ENCODE data around the gene SPOCK2. TPM values are rescaled to one million over a fixed set of nuclear protein-coding genes. Genes with fewer than 3 reads are reported as not detected.
"Not testable (repeated sequence)": the region's sequence is repeated elsewhere in the genome, so short reads cannot be mapped to it uniquely, and the experiment has no call there.

SPOCK2 gene
- total RNA-seq, 1 donor = 488 TPM

DNA sequence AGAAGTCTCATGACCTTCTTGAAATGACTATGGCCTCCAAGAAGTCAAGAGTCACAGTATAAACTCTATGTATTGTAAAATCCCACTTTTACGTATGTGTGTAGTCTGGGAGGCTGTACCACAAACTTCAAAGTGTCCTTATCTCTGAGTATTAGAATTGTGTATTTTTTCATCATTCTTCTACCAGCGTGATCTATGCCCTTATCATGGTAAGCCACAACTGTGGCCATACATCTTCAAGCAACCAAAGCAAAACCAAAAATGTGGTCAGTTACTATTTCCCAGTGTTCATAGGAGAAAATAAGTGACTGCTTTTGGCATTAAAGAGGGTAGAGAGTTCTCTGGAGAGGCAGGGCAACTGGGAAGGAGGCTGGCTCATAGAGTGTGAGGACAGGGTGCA lies 42.8 kb downstream of the SPOCK2 start:
- H3K4me1 ChIP-seq (ENCODE audit: insufficient read depth, low read length) = no peaks in the 10 kb centered on the region
- no peak overlapping the region for H3K4me3 ChIP-seq (ENCODE audit: low read length)
- no peaks in the 10 kb centered on the region for H3K27me3 ChIP-seq (ENCODE audit: insufficient read depth, low read length)

GRCh38 chr10:72044417-72045041 lies 43.8 kb downstream of the SPOCK2 start:
- Histone ChIP-seq H3K27me3 (ENCODE audit: insufficient read depth, low read length) (no peaks in the 10 kb centered on the region), H3K4me1 (ENCODE audit: insufficient read depth, low read length) (no peaks in the 10 kb centered on the region), H3K4me3 (ENCODE audit: low read length) (no peak overlapping the region), H3K9me3 (ENCODE audit: low read depth, low read length) (no peaks in the 10 kb centered on the region)

More for the DNA sequence above, 42.8 kb downstream of the SPOCK2 start:
- no peaks in the 10 kb centered on the region for H3K9me3 ChIP-seq (ENCODE audit: low read depth, low read length)

DNA sequence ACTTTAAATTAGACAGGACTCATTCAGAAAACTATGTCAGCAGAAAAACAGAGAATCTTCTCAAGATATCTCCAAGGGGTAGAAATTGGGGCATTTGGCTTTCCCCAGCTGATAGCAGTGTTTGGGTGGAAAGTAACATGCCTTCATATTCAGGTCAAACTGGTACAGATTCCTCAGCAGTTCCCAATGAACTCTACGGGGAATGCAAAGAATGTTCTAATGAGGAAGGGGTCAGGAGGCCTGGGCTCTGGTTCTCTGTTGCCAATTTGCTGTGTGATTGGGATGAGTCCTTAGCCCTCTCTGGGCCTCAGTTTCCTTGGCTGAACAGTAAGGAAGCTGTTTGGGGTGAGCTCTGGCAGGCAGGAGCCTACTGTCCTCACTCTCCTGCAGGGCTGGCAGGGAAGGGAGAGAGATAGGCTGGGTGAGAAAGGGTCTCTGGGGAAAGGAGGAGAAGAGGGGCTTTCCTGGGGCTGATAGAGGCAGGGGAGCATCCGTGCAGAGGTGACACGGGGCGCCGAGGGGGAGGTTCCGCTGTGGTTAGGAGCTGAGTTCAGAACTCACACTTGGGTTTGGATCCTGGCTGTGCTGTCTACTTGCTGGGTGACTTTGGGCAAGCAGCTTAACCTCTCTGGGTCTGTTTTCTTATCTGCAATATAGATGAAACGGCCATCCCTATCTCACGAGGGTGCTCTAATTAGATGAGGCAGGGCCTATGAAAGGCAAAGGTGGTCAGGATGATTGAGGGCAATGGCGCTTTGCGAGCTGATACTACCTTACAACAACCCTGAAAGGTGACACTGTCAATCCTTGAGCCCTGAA lies 45.1 kb downstream of the SPOCK2 start:
- Histone ChIP-seq H3K27me3 (ENCODE audit: insufficient read depth, low read length) (no peaks in the 10 kb centered on the region), H3K9me3 (ENCODE audit: low read depth, low read length) (no peaks in the 10 kb centered on the region), H3K4me1 (ENCODE audit: insufficient read depth, low read length) (no peaks in the 10 kb centered on the region), H3K4me3 (ENCODE audit: low read length) (no peak overlapping the region)

GRCh38 chr10:72041491-72041890 lies 46.9 kb downstream of the SPOCK2 start:
- H3K4me3 ChIP-seq (ENCODE audit: low read length) = no peak overlapping the region
- H3K27me3 ChIP-seq (ENCODE audit: insufficient read depth, low read length) = no peaks in the 10 kb centered on the region
- no peaks in the 10 kb centered on the region for H3K9me3 ChIP-seq (ENCODE audit: low read depth, low read length)
- no peaks in the 10 kb centered on the region for H3K4me1 ChIP-seq (ENCODE audit: insufficient read depth, low read length)

- H3K4me1 ChIP-seq (ENCODE audit: insufficient read depth, low read length) = no peaks in the 10 kb centered on the region
- no peak overlapping the region for H3K4me3 ChIP-seq (ENCODE audit: low read length)
- no peaks in the 10 kb centered on the region for H3K27me3 ChIP-seq (ENCODE audit: insufficient read depth, low read length)
- no peaks in the 10 kb centered on the region for H3K9me3 ChIP-seq (ENCODE audit: low read depth, low read length)
Measured at GRCh38 chr10:72039377-72039776, 49.0 kb downstream of the SPOCK2 start.

DNA sequence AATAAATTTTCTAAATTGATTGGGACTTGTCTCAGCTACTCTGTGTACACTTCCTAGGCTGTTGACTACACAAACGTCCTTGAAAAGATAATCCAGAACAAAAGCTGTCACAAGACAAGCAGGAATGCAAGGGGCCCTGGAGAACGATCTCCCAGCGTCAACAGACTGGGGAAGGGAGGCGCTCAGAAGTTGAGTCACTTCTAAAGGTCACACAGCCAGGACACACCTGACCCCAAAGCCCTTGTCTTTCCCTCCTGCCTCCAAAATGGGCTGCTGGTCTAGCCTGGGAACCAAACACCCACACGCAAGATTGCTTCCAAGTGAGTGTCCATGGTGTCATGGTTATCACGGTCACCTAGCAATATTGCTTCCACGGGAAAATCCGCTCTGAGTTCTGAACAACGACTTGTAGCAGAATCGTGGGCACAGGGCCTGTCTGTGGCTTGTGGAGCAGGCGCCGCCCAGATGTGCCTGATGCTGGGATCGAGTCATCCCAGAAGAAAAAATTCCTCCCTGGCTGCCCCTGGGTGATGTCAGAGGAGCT lies 49.8 kb downstream of the SPOCK2 start:
- no peaks in the 10 kb centered on the region for H3K9me3 ChIP-seq (ENCODE audit: low read depth, low read length)
- no peaks in the 10 kb centered on the region for H3K4me1 ChIP-seq (ENCODE audit: insufficient read depth, low read length)
- H3K4me3 ChIP-seq (ENCODE audit: low read length) = no peak overlapping the region
- H3K27me3 ChIP-seq (ENCODE audit: insufficient read depth, low read length) = no peaks in the 10 kb centered on the region

GRCh38 chr10:72037811-72038210 lies 50.5 kb downstream of the SPOCK2 start:
- Histone ChIP-seq H3K9me3 (ENCODE audit: low read depth, low read length) (no peaks in the 10 kb centered on the region), H3K4me3 (ENCODE audit: low read length) (no peak overlapping the region), H3K4me1 (ENCODE audit: insufficient read depth, low read length) (no peaks in the 10 kb centered on the region), H3K27me3 (ENCODE audit: insufficient read depth, low read length) (no peaks in the 10 kb centered on the region)

- Histone ChIP-seq H3K4me3 (ENCODE audit: low read length) (no peak overlapping the region), H3K27me3 (ENCODE audit: insufficient read depth, low read length) (no peaks in the 10 kb centered on the region), H3K9me3 (ENCODE audit: low read depth, low read length) (no peaks in the 10 kb centered on the region), H3K4me1 (ENCODE audit: insufficient read depth, low read length) (no peaks in the 10 kb centered on the region)
Measured at GRCh38 chr10:72037266-72037665, 51.1 kb downstream of the SPOCK2 start.

DNA sequence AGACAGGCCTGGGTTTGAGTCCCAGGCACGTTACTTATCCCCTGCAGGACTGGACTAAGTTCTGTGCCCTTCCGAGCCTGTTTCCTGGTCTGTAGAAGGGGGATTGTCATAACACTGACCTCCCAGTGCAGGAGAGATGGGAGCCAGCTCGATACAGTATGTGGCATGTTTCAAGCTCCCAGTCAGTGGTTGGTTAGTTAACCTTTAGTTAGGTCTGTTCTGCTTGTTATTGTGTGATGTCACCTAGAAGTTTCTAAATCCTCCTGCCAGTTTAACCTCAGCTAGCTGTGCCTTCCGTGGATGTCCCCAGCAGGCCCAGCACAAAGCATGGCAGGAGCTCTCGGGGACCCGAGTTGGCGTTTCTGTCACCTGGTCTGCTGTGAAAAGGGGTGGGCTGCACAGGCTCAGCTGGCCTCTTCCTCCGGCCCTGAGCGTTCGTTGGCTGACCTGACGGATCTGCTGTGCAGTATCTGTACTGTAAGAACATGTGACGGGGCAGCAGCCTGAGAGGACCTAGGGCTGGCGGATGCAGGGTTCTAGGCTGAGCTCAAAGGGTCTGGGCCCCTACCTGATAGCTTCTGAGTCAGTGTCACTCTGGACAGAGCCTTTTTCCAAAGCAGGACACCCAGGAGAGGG lies 53.0 kb downstream of the SPOCK2 start:
- Histone ChIP-seq H3K4me1 (ENCODE audit: insufficient read depth, low read length) (no peaks in the 10 kb centered on the region), H3K9me3 (ENCODE audit: low read depth, low read length) (no peaks in the 10 kb centered on the region), H3K27me3 (ENCODE audit: insufficient read depth, low read length) (no peaks in the 10 kb centered on the region), H3K4me3 (ENCODE audit: low read length) (no peak overlapping the region)

DNA sequence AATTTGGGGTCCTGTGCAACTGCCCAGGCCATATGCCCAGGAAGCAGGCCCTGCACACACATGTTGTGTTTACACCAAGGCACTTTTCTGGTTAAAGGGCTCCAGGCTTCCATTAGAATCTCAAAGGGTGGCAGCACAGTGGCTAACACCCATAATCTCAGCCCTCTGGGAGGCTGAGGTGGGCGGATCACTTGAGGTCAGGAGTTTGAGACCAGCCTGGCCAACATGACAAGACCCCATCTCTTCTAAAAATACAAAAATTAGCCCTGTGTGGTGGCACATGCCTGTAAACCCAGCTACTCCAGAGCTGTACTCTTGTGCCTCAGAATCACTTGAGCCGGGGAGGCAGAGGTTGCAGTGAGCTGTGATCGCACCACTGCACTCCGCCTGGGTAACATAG lies 53.6 kb downstream of the SPOCK2 start:
- no peaks in the 10 kb centered on the region for H3K27me3 ChIP-seq (ENCODE audit: insufficient read depth, low read length)
- H3K4me3 ChIP-seq (ENCODE audit: low read length) = no peak overlapping the region
- no peaks in the 10 kb centered on the region for H3K4me1 ChIP-seq (ENCODE audit: insufficient read depth, low read length)
- H3K9me3 ChIP-seq (ENCODE audit: low read depth, low read length) = no peaks in the 10 kb centered on the region

DNA sequence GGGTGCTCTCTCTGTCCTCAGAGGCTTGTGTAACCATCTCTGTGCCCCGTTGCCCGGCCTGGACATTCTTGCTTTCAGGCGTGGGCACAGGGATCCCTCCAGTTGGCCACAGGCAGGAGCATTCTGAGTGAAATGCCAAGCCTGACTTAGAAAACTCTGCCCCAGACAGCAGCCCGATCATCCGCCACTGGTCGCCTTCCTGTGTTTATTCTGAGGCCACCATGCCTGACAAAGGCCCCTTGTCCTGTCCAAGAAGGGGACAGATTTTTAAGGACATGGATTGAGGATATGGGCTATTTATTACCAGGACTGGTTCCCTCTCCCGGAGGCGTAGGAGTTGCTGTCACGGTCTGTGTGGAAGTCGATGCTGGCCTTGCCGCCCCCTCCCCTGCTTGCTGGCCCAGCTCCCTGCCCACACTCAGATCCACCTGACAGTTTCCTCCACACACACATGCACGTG lies 54.3 kb downstream of the SPOCK2 start:
- Histone ChIP-seq H3K27me3 (ENCODE audit: insufficient read depth, low read length) (no peaks in the 10 kb centered on the region), H3K4me1 (ENCODE audit: insufficient read depth, low read length) (no peaks in the 10 kb centered on the region), H3K4me3 (ENCODE audit: low read length) (no peak overlapping the region), H3K9me3 (ENCODE audit: low read depth, low read length) (no peaks in the 10 kb centered on the region)

DNA sequence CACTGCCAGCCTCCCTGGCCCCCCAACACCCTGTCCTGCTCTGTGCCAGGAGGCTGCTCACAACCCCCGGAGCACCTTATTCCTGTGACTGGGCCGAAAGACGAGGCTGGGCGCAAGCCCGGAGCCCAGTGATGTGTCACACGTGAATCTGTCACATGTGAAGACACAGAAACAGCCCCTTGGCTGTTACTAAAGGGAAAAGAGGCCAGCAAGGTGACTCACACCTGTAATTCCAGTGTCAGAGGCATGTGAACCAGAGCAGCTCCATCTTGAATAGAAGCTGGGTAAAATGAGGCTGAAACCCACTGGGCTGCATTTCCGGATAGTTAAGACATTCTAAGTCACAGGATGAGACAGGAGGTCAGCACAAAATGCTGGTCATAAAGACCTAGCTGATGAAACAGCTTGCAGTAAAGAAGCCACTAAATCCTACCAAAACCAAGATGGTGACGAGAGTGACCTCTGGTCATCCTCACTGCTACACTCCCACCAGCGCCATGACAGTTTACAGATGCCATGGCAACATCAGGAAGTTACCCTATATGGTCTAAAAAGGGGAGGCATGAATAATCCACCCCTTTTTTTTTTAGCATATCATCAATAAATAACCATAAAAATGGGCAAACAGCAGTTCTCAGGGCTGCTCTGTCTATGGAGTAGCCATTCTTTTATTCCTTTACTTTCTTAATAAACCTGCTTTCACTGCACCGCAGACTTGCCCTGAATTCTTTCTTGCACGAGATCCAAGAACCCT lies 55.8 kb downstream of the SPOCK2 start:
- not testable (repeated sequence) for H3K4me3 ChIP-seq (ENCODE audit: low read length); H3K27me3 ChIP-seq (ENCODE audit: insufficient read depth, low read length); H3K9me3 ChIP-seq (ENCODE audit: low read depth, low read length); H3K4me1 ChIP-seq (ENCODE audit: insufficient read depth, low read length)

- H3K27me3 ChIP-seq (ENCODE audit: insufficient read depth, low read length) = no peaks in the 10 kb centered on the region
- no peaks in the 10 kb centered on the region for H3K9me3 ChIP-seq (ENCODE audit: low read depth, low read length)
- no peak overlapping the region for H3K4me3 ChIP-seq (ENCODE audit: low read length)
- H3K4me1 ChIP-seq (ENCODE audit: insufficient read depth, low read length) = no peaks in the 10 kb centered on the region
Measured at GRCh38 chr10:72031706-72032105, 56.6 kb downstream of the SPOCK2 start.

GRCh38 chr10:72030762-72031543 lies 57.4 kb downstream of the SPOCK2 start:
- Histone ChIP-seq H3K4me3 (ENCODE audit: low read length) (no peak overlapping the region), H3K4me1 (ENCODE audit: insufficient read depth, low read length) (no peaks in the 10 kb centered on the region), H3K27me3 (ENCODE audit: insufficient read depth, low read length) (no peaks in the 10 kb centered on the region), H3K9me3 (ENCODE audit: low read depth, low read length) (no peaks in the 10 kb centered on the region)
